SK-N-SH (cell line): ENCODE results near the gene RFLNA. TPM values are rescaled to one million over a fixed set of nuclear protein-coding genes. Genes with fewer than 3 reads are reported as not detected.

Experiments used
- CTCF ChIA-PET: fragments of 300-600, 350-600 bp; formaldehyde crosslinking; extraction: SDS; loops from one replicate; lab custom pipeline; 2021; lab: Yijun Ruan, JAX
- POLR2A ChIA-PET: fragments of 350-600 bp; sonication (Branson Sonifier 250); formaldehyde crosslinking; extraction: SDS; loops from one replicate; lab custom pipeline; 2020; ENCODE audit warnings: antibody characterized with exemption, inconsistent platforms; lab: Yijun Ruan, JAX
- DNase-seq: peaks from one replicate; pipeline ENCODE4 v3.0.0; 2012
- H2AFZ ChIP-seq: fragments of 200-600 bp; sonication (generic); 2 replicates; pipeline ENCODE4 v1.8.1; 2016; ENCODE audit warnings: antibody characterized with exemption, mild to moderate bottlenecking, low read depth
- H3F3A ChIP-seq: fragments of 200-600 bp; sonication (generic); replicated peaks from 2 replicates; pipeline ENCODE3; 2016; ENCODE audit warnings: antibody characterized with exemption, mild to moderate bottlenecking; ENCODE audit not compliant: insufficient read depth
- H3K27ac ChIP-seq, 2 experiments: fragments of 200-500 bp in 1 of 2; fragments of 200-600 bp in 1 of 2; sonication (Bioruptor generic) in 1 of 2; sonication (generic), shearing (Covaris generic) in 1 of 2; 2 replicates each; pipeline versions ENCODE4 v1.5.1 to v1.6.1; 2014 to 2016; ENCODE audit warnings: low read depth in 2 of 2, inconsistent platforms in 1 of 2, low read length in 1 of 2, mild to moderate bottlenecking in 1 of 2, mixed read lengths in 1 of 2
- H3K27me3 ChIP-seq: fragments of 200-600 bp; sonication (generic), shearing (Covaris generic); 2 replicates; pipeline ENCODE4 v1.6.1; 2016; ENCODE audit warnings: mixed run types; ENCODE audit not compliant: insufficient read depth
- H3K36me3 ChIP-seq, 2 experiments: fragments of 200-500 bp in 1 of 2; fragments of 200-600 bp in 1 of 2; sonication (Bioruptor generic) in 1 of 2; sonication (generic) in 1 of 2; replicated peaks in 1 of 2; 2 replicates each; pipeline versions ENCODE3 to v1.5.1; 2014 to 2016; ENCODE audit warnings: low read length in 1 of 2, mild to moderate bottlenecking in 1 of 2; ENCODE audit not compliant: insufficient read depth in 2 of 2, control insufficient read depth in 1 of 2
- H3K4me1 ChIP-seq, 2 experiments: fragments of 200-500 bp in 1 of 2; fragments of 200-600 bp in 1 of 2; sonication (Bioruptor generic) in 1 of 2; sonication (generic), shearing (Covaris generic) in 1 of 2; 2 replicates each; pipeline versions ENCODE4 v1.5.1 to v1.6.1; 2014 to 2016; ENCODE audit warnings: low read depth in 1 of 2, low read length in 1 of 2, mixed run types in 1 of 2; ENCODE audit not compliant: insufficient read depth in 2 of 2, control insufficient read depth in 1 of 2
- H3K4me2 ChIP-seq: fragments of 200-600 bp; sonication (generic), shearing (Covaris generic); 2 replicates; pipeline ENCODE4 v1.6.1; 2017; ENCODE audit warnings: mixed run types
- H3K4me3 ChIP-seq, 2 experiments: fragments of 200-500 bp in 1 of 2; fragments of 200-600 bp in 1 of 2; sonication (Bioruptor generic) in 1 of 2; sonication (generic), shearing (Covaris generic) in 1 of 2; 2 replicates each; pipeline versions ENCODE4 v1.5.1 to v1.8.1; 2014 to 2016; ENCODE audit warnings: low read depth in 2 of 2, inconsistent platforms in 1 of 2, low read length in 1 of 2, mild to moderate bottlenecking in 1 of 2, mixed read lengths in 1 of 2, moderate library complexity in 1 of 2
- H3K79me2 ChIP-seq: fragments of 200-600 bp; sonication (generic); 2 replicates; pipeline ENCODE4 v1.8.1; 2017; ENCODE audit warnings: mild to moderate bottlenecking; ENCODE audit not compliant: insufficient read depth
- H3K9ac ChIP-seq: fragments of 200-600 bp; sonication (generic); 2 replicates; pipeline ENCODE4 v1.6.1; 2017; ENCODE audit warnings: mixed run types
- H3K9me2 ChIP-seq: fragments of 200-600 bp; sonication (generic); 2 replicates; pipeline ENCODE4 v1.6.1; 2017; ENCODE audit warnings: mixed run types
- H3K9me3 ChIP-seq: fragments of 200-600 bp; sonication (generic); 2 replicates; pipeline ENCODE4 v1.6.1; 2017; ENCODE audit warnings: mixed run types, mild to moderate bottlenecking, moderate library complexity
- H4K20me1 ChIP-seq: fragments of 200-600 bp; sonication (generic); 2 replicates; pipeline ENCODE4 v1.6.1; 2017; ENCODE audit warnings: mild to moderate bottlenecking, mixed run types; ENCODE audit not compliant: insufficient read depth
- CHD2 ChIP-seq: fragments of 150-350 bp; IDR thresholded peaks from 2 replicates; pipeline ENCODE4 v1.6.1; 2018; ENCODE audit warnings: low read length; ENCODE audit not compliant: partially characterized antibody
- EP300 ChIP-seq, 2 experiments: IDR thresholded peaks; 2 replicates each; pipeline versions ENCODE4 v1.4.0 to v1.6.1; 2012; ENCODE audit warnings: borderline replicate concordance in 1 of 2, low read depth in 1 of 2, low read length in 1 of 2
- EZH2phosphoT487 ChIP-seq: fragments of 200-600 bp; sonication (generic); IDR thresholded peaks from 2 replicates; pipeline ENCODE4 v1.6.1; 2017; ENCODE audit warnings: low read depth, mixed run types, mild to moderate bottlenecking, antibody characterized with exemption, moderate library complexity, borderline replicate concordance
- FOXM1 ChIP-seq: IDR thresholded peaks from 2 replicates; pipeline ENCODE4 v1.4.0; 2012; ENCODE audit warnings: low read depth, mild to moderate bottlenecking
- GATA2 ChIP-seq: sonication (generic); formaldehyde crosslinking; IDR thresholded peaks from 2 replicates; pipeline ENCODE4 v1.5.0; 2020; ENCODE audit warnings: mild to moderate bottlenecking, missing genetic modification reagents
- JUND ChIP-seq: IDR thresholded peaks from 2 replicates; pipeline ENCODE4 v1.4.0; 2012
- MXI1 ChIP-seq: IDR thresholded peaks from 2 replicates; pipeline ENCODE4 v1.6.1; 2012; ENCODE audit warnings: mild to moderate bottlenecking, low read depth, low read length, improper control_type of control experiment
- NFIC ChIP-seq: IDR thresholded peaks from 2 replicates; pipeline ENCODE4 v1.4.0; 2012; ENCODE audit warnings: borderline replicate concordance
- NRF1 ChIP-seq: IDR thresholded peaks from 2 replicates; pipeline ENCODE4 v1.6.1; 2012; ENCODE audit warnings: low read depth, mild to moderate bottlenecking, low read length
- POLR2AphosphoS5 ChIP-seq: IDR thresholded peaks from 2 replicates; pipeline ENCODE4 v1.6.1; 2012; ENCODE audit warnings: low read depth, low read length
- RAD21 ChIP-seq: IDR thresholded peaks from 2 replicates; pipeline ENCODE4 v1.6.1; 2012; ENCODE audit warnings: mild to moderate bottlenecking, low read length
- RCOR1 ChIP-seq: fragments of 150-350 bp; IDR thresholded peaks from 2 replicates; pipeline ENCODE4 v1.6.1; 2017; ENCODE audit warnings: antibody characterized with exemption, low read length
- RXRA ChIP-seq: IDR thresholded peaks from 2 replicates; pipeline ENCODE4 v1.4.0; 2012; ENCODE audit warnings: low read depth, mild to moderate bottlenecking, borderline replicate concordance
- SMC3 ChIP-seq: IDR thresholded peaks from 2 replicates; pipeline ENCODE4 v1.6.1; 2012; ENCODE audit warnings: low read depth, low read length, improper control_type of control experiment
- TCF12 ChIP-seq: IDR thresholded peaks from 2 replicates; pipeline ENCODE4 v1.4.0; 2012
- TEAD4 ChIP-seq: IDR thresholded peaks from 2 replicates; pipeline ENCODE4 v1.4.0; 2012; ENCODE audit warnings: mild to moderate bottlenecking, borderline replicate concordance; ENCODE audit not compliant: insufficient read depth
- WGBS: methylation state at CpG from one replicate; pipeline ENCODE4 v1.1.6; 2017; ENCODE audit warnings: low lambda C conversion rate; 5-methylcytosine and 5-hydroxymethylcytosine counted together
- polyA plus RNA-seq, 3 experiments: library from polyadenylated mRNA; depleted of rRNA; stranded (reverse); fragments of >200 nt; gene quantifications; 2 replicates each; pipeline ENCODE4 v1.2.3, GENCODE V29; 2012
- TF ChIP-seq, protein P1 (sequence below): fragments of 150-350 bp; IDR thresholded peaks from 2 replicates; pipeline ENCODE4 v1.6.1; 2016; ENCODE audit warnings: mild to moderate bottlenecking, low read depth, low read length
- TF ChIP-seq, protein P2 (sequence below): IDR thresholded peaks from 2 replicates; pipeline ENCODE4 v1.6.1; 2012; ENCODE audit warnings: mild to moderate bottlenecking, low read depth, low read length, moderate library complexity
- TF ChIP-seq, protein P3 (sequence below): IDR thresholded peaks from 2 replicates; pipeline ENCODE4 v1.4.0; 2012; ENCODE audit warnings: low read depth, borderline replicate concordance
- TF ChIP-seq, protein P4 (sequence below): fragments of 200-600 bp; sonication (generic); IDR thresholded peaks from 2 replicates; pipeline ENCODE4 v1.6.1; 2017; ENCODE audit warnings: antibody characterized with exemption, mild to moderate bottlenecking, moderate library complexity

RFLNA gene
- polyA plus RNA-seq, 1 of the 3 experiments (the other 2 are of a cell fraction) = 0.10 TPM

DNA sequence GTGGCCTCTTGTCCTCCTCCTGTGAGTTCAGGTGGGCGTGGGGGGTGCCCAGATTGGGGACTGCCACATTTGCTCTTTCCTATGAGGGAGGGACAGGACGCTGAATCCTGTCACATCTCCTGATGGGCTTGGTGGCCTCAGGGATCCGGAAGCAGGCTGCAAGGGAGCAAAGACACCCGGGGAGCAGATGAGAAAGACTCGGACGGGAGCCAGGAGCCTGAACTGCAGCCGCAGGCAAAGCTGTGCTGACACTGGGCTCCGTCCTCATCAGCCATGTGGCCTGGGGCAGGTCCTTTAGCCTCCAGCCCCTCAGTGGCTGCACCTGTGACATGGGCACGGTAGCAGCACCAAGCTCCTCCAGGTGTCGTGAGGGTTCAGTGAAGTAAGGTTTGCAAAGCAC, 40.8 kb upstream of the RFLNA start:
- Histone ChIP-seq H3K4me2 (no peak overlapping the region), H3K79me2 (no peaks in the 10 kb centered on the region), H3K27me3 (peaks cover 4% of the 10 kb centered on the region; the same call in 1 of the 2 replicates), H3K9me2 (no peaks in the 10 kb centered on the region), H3K36me3 (no peaks in the 10 kb centered on the region), H3K27ac (no peak overlapping the region), H3K9me3 (no peaks in the 10 kb centered on the region), H3F3A (no peaks in the 10 kb centered on the region), H2AFZ (no peak overlapping the region), H3K4me1 (peaks cover 0 to 1% of the 10 kb centered on the region in 2 experiments; a peak in 1 of 4 replicates), H3K4me3 (no peak overlapping the region), H3K9ac (no peak overlapping the region)
- ChIA-PET CTCF (no interaction called here), POLR2A (no interaction called here)
- WGBS = 67% methylated on average over 5 of the region's 10 CpGs
- no peak for DNase-seq
- no peak for TF ChIP-seq JUND
- no peak for TF ChIP-seq FOXM1
- no peak for TF ChIP-seq TEAD4
- no peak for TF ChIP-seq EP300 (IDR thresholded peaks at IDR 0.05; ENCODE audit: borderline replicate concordance in 1 of 2, low read depth in 1 of 2, low read length in 1 of 2)
- TF ChIP-seq RCOR1 = no peak
- TF ChIP-seq POLR2AphosphoS5 = no peak
- no peak for TF ChIP-seq CHD2
- TF ChIP-seq, protein P1, sequence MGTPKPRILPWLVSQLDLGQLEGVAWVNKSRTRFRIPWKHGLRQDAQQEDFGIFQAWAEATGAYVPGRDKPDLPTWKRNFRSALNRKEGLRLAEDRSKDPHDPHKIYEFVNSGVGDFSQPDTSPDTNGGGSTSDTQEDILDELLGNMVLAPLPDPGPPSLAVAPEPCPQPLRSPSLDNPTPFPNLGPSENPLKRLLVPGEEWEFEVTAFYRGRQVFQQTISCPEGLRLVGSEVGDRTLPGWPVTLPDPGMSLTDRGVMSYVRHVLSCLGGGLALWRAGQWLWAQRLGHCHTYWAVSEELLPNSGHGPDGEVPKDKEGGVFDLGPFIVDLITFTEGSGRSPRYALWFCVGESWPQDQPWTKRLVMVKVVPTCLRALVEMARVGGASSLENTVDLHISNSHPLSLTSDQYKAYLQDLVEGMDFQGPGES = no peak
- no peak for TF ChIP-seq NFIC
- TF ChIP-seq, protein P2, sequence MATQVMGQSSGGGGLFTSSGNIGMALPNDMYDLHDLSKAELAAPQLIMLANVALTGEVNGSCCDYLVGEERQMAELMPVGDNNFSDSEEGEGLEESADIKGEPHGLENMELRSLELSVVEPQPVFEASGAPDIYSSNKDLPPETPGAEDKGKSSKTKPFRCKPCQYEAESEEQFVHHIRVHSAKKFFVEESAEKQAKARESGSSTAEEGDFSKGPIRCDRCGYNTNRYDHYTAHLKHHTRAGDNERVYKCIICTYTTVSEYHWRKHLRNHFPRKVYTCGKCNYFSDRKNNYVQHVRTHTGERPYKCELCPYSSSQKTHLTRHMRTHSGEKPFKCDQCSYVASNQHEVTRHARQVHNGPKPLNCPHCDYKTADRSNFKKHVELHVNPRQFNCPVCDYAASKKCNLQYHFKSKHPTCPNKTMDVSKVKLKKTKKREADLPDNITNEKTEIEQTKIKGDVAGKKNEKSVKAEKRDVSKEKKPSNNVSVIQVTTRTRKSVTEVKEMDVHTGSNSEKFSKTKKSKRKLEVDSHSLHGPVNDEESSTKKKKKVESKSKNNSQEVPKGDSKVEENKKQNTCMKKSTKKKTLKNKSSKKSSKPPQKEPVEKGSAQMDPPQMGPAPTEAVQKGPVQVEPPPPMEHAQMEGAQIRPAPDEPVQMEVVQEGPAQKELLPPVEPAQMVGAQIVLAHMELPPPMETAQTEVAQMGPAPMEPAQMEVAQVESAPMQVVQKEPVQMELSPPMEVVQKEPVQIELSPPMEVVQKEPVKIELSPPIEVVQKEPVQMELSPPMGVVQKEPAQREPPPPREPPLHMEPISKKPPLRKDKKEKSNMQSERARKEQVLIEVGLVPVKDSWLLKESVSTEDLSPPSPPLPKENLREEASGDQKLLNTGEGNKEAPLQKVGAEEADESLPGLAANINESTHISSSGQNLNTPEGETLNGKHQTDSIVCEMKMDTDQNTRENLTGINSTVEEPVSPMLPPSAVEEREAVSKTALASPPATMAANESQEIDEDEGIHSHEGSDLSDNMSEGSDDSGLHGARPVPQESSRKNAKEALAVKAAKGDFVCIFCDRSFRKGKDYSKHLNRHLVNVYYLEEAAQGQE = no peak
- TF ChIP-seq RXRA = no peak
- no peak for TF ChIP-seq NRF1
- TF ChIP-seq MXI1 = no peak
- TF ChIP-seq, protein P3, sequence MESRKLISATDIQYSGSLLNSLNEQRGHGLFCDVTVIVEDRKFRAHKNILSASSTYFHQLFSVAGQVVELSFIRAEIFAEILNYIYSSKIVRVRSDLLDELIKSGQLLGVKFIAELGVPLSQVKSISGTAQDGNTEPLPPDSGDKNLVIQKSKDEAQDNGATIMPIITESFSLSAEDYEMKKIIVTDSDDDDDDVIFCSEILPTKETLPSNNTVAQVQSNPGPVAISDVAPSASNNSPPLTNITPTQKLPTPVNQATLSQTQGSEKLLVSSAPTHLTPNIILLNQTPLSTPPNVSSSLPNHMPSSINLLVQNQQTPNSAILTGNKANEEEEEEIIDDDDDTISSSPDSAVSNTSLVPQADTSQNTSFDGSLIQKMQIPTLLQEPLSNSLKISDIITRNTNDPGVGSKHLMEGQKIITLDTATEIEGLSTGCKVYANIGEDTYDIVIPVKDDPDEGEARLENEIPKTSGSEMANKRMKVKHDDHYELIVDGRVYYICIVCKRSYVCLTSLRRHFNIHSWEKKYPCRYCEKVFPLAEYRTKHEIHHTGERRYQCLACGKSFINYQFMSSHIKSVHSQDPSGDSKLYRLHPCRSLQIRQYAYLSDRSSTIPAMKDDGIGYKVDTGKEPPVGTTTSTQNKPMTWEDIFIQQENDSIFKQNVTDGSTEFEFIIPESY = no peak
- TF ChIP-seq, protein P4, sequence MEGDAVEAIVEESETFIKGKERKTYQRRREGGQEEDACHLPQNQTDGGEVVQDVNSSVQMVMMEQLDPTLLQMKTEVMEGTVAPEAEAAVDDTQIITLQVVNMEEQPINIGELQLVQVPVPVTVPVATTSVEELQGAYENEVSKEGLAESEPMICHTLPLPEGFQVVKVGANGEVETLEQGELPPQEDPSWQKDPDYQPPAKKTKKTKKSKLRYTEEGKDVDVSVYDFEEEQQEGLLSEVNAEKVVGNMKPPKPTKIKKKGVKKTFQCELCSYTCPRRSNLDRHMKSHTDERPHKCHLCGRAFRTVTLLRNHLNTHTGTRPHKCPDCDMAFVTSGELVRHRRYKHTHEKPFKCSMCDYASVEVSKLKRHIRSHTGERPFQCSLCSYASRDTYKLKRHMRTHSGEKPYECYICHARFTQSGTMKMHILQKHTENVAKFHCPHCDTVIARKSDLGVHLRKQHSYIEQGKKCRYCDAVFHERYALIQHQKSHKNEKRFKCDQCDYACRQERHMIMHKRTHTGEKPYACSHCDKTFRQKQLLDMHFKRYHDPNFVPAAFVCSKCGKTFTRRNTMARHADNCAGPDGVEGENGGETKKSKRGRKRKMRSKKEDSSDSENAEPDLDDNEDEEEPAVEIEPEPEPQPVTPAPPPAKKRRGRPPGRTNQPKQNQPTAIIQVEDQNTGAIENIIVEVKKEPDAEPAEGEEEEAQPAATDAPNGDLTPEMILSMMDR = no peak
- no peak for TF ChIP-seq RAD21
- TF ChIP-seq EZH2phosphoT487 = no peak
- TF ChIP-seq SMC3 = no peak
- TF ChIP-seq GATA2 (CRISPR knock-in tag) = no peak
- TF ChIP-seq TCF12 = no peak
- TF ChIP-seq, all 33 proteins: peak for 0
- no peaks in the 10 kb centered on the region for H4K20me1 ChIP-seq
